Lower lobe of right lung (tissue), 2 donors: ENCODE results near the gene PIK3R1. TPM values are rescaled to one million over a fixed set of nuclear protein-coding genes. Genes with fewer than 3 reads are reported as not detected.

Experiments
- ATAC-seq, 2 donors: fragments of 200-7000 bp; cut with Tn5 transposase; one replicate each; pipeline ENCODE4 v1.9.1; 2020 to 2022; ENCODE audit warnings: mild to moderate bottlenecking in 2 of 2, moderate library complexity in 2 of 2
- DNase-seq: peaks from one replicate; pipeline ENCODE4 v3.0.0-alpha.2; 2020
- H3K27ac ChIP-seq: fragments of 200-600 bp; one replicate; pipeline ENCODE4 v1.8.0; 2022
- H3K27me3 ChIP-seq: fragments of 200-600 bp; one replicate; pipeline ENCODE4 v1.8.0; 2022; ENCODE audit warnings: low read depth
- H3K36me3 ChIP-seq: fragments of 200-600 bp; one replicate; pipeline ENCODE4 v1.8.0; 2022; ENCODE audit warnings: mild to moderate bottlenecking
- H3K4me1 ChIP-seq: fragments of 200-600 bp; one replicate; pipeline ENCODE4 v1.8.0; 2022
- H3K4me3 ChIP-seq: fragments of 200-600 bp; one replicate; pipeline ENCODE4 v1.8.0; 2022; ENCODE audit warnings: mild to moderate bottlenecking
- H3K9me3 ChIP-seq: fragments of 200-600 bp; one replicate; pipeline ENCODE4 v1.8.0; 2022
- CTCF ChIP-seq: fragments of 200-600 bp; IDR thresholded peaks from one replicate; pipeline ENCODE4 v1.8.0; 2022; ENCODE audit warnings: antibody characterized with exemption, mild to moderate bottlenecking
- intact Hi-C: fragments of 100-400 bp; cut with DNase I; formaldehyde crosslinking; loops from one replicate; pipeline ENCODE4 v1.11.0; 2022
- total RNA-seq: library from RNA; stranded (reverse); fragmentation: NEBNext Ultra II Directional; extraction: Animal tissue kit (Norgen Biotek cat#: 25700); gene quantifications from one replicate; pipeline ENCODE4 v1.2.1, GENCODE V29; 2021
- donor health status: DM: no; HTN: yes; CAD: no; lungs with severe emphysema.

PIK3R1 gene
- total RNA-seq, 1 donor from 2014 or later: 122 TPM

GRCh38 chr5:68261169-68261568 lies 45.6 kb downstream of the PIK3R1 start:
- intact Hi-C loops: no loop called here
- Histone ChIP-seq H3K27ac (peak overlapping the region; percentile 33), H3K4me1 (peaks cover 87% of the 10 kb centered on the region)

GRCh38 chr5:68261569-68262065 lies 46.1 kb downstream of the PIK3R1 start:
- peak overlapping the region; percentile 33 for H3K27ac ChIP-seq
- no peak overlapping the region for H3K4me3 ChIP-seq
- no peaks in the 10 kb centered on the region for H3K9me3 ChIP-seq
- ATAC-seq (peak; percentile 49 to 75), DNase-seq (no peak)
- intact Hi-C loops: no loop called here
- peaks cover 8% of the 10 kb centered on the region for H3K36me3 ChIP-seq
- peak; percentile 20 for TF ChIP-seq CTCF
- peaks cover 87% of the 10 kb centered on the region for H3K4me1 ChIP-seq
- H3K27me3 ChIP-seq: no peaks in the 10 kb centered on the region

More at GRCh38 chr5:68261169-68261568, 45.6 kb downstream of the PIK3R1 start:
- no peak for TF ChIP-seq CTCF
- Histone ChIP-seq H3K36me3 (peaks cover 8% of the 10 kb centered on the region), H3K9me3 (no peaks in the 10 kb centered on the region), H3K4me3 (no peak overlapping the region), H3K27me3 (no peaks in the 10 kb centered on the region)
- no peak for DNase-seq
- no peak for ATAC-seq

GRCh38 chr5:68264024-68264956 lies 48.7 kb downstream of the PIK3R1 start:
- ATAC-seq: peak; percentile 45 to 76
- no peaks in the 10 kb centered on the region for H3K27me3 ChIP-seq
- H3K4me1 ChIP-seq: peaks cover 89% of the 10 kb centered on the region
- no peak overlapping the region for H3K4me3 ChIP-seq
- H3K36me3 ChIP-seq: no peaks in the 10 kb centered on the region
- peak overlapping the region; percentile 59 for H3K27ac ChIP-seq
- no peak for TF ChIP-seq CTCF
- no peak for DNase-seq
- intact Hi-C loops: no loop called here
- no peaks in the 10 kb centered on the region for H3K9me3 ChIP-seq

GRCh38 chr5:68265347-68265746 lies 49.8 kb downstream of the PIK3R1 start:
- intact Hi-C loops: no loop called here
- TF ChIP-seq CTCF: no peak
- ATAC-seq (peak; percentile 9 to 18), DNase-seq (no peak)
- Histone ChIP-seq H3K27ac (peak overlapping the region; percentile 59), H3K4me1 (peaks cover 94% of the 10 kb centered on the region), H3K9me3 (no peaks in the 10 kb centered on the region), H3K36me3 (no peaks in the 10 kb centered on the region), H3K4me3 (no peak overlapping the region), H3K27me3 (no peaks in the 10 kb centered on the region)

GRCh38 chr5:68265822-68266395 lies 50.4 kb downstream of the PIK3R1 start:
- ATAC-seq: peak in 1 of 2 donors; percentile 35
- peaks cover 96% of the 10 kb centered on the region for H3K4me1 ChIP-seq
- no peak overlapping the region for H3K4me3 ChIP-seq
- H3K27ac ChIP-seq: peak overlapping the region; percentile 59
- no peaks in the 10 kb centered on the region for H3K9me3 ChIP-seq
- no peak for TF ChIP-seq CTCF
- H3K36me3 ChIP-seq: no peaks in the 10 kb centered on the region
- no peak for DNase-seq
- no peaks in the 10 kb centered on the region for H3K27me3 ChIP-seq
- intact Hi-C loops: no loop called here
